ENCODE measurements around the gene AKR1E2. TPM values are rescaled to one million over a fixed set of nuclear protein-coding genes. Genes with fewer than 3 reads are reported as not detected.

Gene AKR1E2
- total RNA-seq, 1 experiment from 2014 or later = 112 TPM

GRCh38 chr10:4835494-4835918 lies 9.5 kb downstream of the AKR1E2 start:
- in situ Hi-C loops (cut with HindIII; ENCODE audit: low pct_unique_long_range_greater_than_20kb, low sequenced_read_pairs) = loop anchor here (25.0 kb wide), 1 partner anchor 602 kb away; no protein-coding TSS in a partner anchor
- DNase-seq (ENCODE audit: low read depth) = no peak

DNA sequence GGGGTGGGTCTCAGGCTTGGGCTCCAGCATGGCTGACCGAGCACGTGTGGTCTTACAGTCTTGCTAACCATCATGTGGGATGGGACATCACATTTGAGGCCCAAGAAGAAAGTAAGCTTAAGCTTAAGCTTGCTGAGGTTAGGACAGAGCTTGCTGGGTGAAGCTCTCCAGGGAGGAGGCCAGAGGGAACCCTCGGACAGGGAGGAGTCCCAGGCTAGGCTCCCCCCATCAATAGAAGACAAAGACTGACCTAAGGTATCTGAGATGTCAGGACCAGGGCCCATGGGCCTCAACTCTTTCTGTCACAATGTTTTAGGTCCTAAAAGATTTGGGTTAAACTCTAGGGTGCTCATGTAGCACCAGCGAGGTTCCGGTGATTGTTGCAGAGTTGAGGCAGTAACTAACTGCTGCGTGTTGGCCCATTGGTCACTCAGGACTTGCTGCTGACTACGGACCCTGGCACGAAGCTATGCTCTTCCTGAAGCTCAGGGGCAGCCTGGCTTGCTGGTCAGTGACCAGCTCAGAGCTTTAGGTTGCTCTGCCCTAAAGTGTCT lies 10.5 kb downstream of the AKR1E2 start:
- in situ Hi-C loops (cut with HindIII; ENCODE audit: low pct_unique_long_range_greater_than_20kb, low sequenced_read_pairs) = loop anchor here (25.0 kb wide), 1 partner anchor 601 kb away; no protein-coding TSS in a partner anchor
- no peak for DNase-seq (ENCODE audit: low read depth)

DNA sequence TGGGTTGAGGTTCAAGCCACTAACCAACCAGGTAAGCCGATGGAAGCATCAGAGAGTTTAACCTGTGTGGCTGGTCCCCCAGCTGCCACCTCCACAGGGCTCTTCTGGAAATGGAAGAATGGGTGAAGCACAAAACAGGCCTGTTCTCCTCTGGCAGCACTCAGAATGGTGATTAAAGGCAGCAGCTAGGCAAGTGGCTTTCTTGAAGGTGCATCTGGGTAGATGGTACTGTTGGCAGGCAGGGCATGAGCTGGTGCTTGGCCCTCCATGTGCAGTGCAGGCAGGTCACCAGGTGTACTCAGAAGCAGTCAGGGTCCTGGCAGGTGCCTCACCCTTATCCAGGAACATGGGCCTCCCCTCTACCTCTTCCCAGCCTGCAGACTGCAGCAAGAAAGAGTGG lies 11.5 kb downstream of the AKR1E2 start:
- no peak for DNase-seq (ENCODE audit: low read depth)
- in situ Hi-C loops (cut with HindIII; ENCODE audit: low pct_unique_long_range_greater_than_20kb, low sequenced_read_pairs) = loop anchor here (25.0 kb wide), 1 partner anchor 600 kb away; no protein-coding TSS in a partner anchor

- in situ Hi-C loops (cut with HindIII; ENCODE audit: low pct_unique_long_range_greater_than_20kb, low sequenced_read_pairs) = loop anchor here (25.0 kb wide), 1 partner anchor 599 kb away; no protein-coding TSS in a partner anchor
- no peak for DNase-seq (ENCODE audit: low read depth)
These were observed 12.7 kb downstream of the AKR1E2 start for GRCh38 chr10:4838743-4839142.

GRCh38 chr10:4839353-4839752 lies 13.3 kb downstream of the AKR1E2 start:
- DNase-seq (ENCODE audit: low read depth) = no peak
- in situ Hi-C loops (cut with HindIII; ENCODE audit: low pct_unique_long_range_greater_than_20kb, low sequenced_read_pairs) = loop anchor here (25.0 kb wide), 1 partner anchor 598 kb away; no protein-coding TSS in a partner anchor

DNA sequence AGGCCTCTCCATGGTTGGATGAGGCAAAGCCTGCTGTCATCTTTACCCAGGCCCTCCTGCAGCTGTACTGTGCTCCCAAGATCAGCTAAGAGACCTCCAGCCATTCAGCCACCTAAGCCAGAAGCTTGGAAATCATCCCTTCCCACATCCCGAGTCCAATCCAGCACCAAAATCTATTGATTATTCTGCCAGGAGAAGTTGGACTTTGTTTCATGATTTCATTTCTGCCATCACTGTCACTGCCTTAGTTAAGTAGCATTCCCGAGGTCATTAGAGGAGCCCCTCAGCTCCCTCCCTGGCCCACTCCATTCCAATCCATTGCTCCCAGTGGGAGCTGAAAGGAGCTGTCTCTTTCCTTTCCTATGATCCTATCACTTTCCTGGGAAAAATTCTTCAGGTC lies 14.1 kb downstream of the AKR1E2 start:
- in situ Hi-C loops (cut with HindIII; ENCODE audit: low pct_unique_long_range_greater_than_20kb, low sequenced_read_pairs) = loop anchor here (25.0 kb wide), 1 partner anchor 597 kb away; no protein-coding TSS in a partner anchor
- no peak for DNase-seq (ENCODE audit: low read depth)

GRCh38 chr10:4843525-4844180 lies 17.6 kb downstream of the AKR1E2 start:
- in situ Hi-C loops (cut with HindIII; ENCODE audit: low pct_unique_long_range_greater_than_20kb, low sequenced_read_pairs) = loop anchor here (25.0 kb wide), 1 partner anchor 594 kb away; no protein-coding TSS in a partner anchor
- no peak for DNase-seq (ENCODE audit: low read depth)

- in situ Hi-C loops (cut with HindIII; ENCODE audit: low pct_unique_long_range_greater_than_20kb, low sequenced_read_pairs) = loop anchor here (25.0 kb wide), 1 partner anchor 592 kb away; no protein-coding TSS in a partner anchor
These were observed 18.9 kb downstream of the AKR1E2 start for GRCh38 chr10:4844864-4845263.

GRCh38 chr10:4845766-4846165 lies 19.8 kb downstream of the AKR1E2 start:
- in situ Hi-C loops (cut with HindIII; ENCODE audit: low pct_unique_long_range_greater_than_20kb, low sequenced_read_pairs) = loop anchor here (25.0 kb wide), 1 partner anchor 592 kb away; no protein-coding TSS in a partner anchor
- no peak for DNase-seq (ENCODE audit: low read depth)

More at GRCh38 chr10:4844864-4845263, 18.9 kb downstream of the AKR1E2 start:
- DNase-seq (ENCODE audit: low read depth) = no peak

GRCh38 chr10:4846775-4847174 lies 20.8 kb downstream of the AKR1E2 start:
- in situ Hi-C loops (cut with HindIII; ENCODE audit: low pct_unique_long_range_greater_than_20kb, low sequenced_read_pairs) = loop anchor here (25.0 kb wide), 1 partner anchor 591 kb away; no protein-coding TSS in a partner anchor

GRCh38 chr10:4847561-4848355 lies 21.8 kb downstream of the AKR1E2 start:
- in situ Hi-C loops (cut with HindIII; ENCODE audit: low pct_unique_long_range_greater_than_20kb, low sequenced_read_pairs) = loop anchor here (25.0 kb wide), 1 partner anchor 590 kb away; no protein-coding TSS in a partner anchor
- peak; percentile 95 for DNase-seq (ENCODE audit: low read depth)

More at GRCh38 chr10:4846775-4847174, 20.8 kb downstream of the AKR1E2 start:
- DNase-seq (ENCODE audit: low read depth) = no peak

GRCh38 chr10:4848356-4849041 lies 22.5 kb downstream of the AKR1E2 start:
- DNase-seq (ENCODE audit: low read depth) = no peak
- in situ Hi-C loops (cut with HindIII; ENCODE audit: low pct_unique_long_range_greater_than_20kb, low sequenced_read_pairs) = loop anchor here (25.0 kb wide), 1 partner anchor 589 kb away; no protein-coding TSS in a partner anchor

GRCh38 chr10:4849042-4849402 lies 23.0 kb downstream of the AKR1E2 start:
- DNase-seq (ENCODE audit: low read depth) = no peak
- in situ Hi-C loops (cut with HindIII; ENCODE audit: low pct_unique_long_range_greater_than_20kb, low sequenced_read_pairs) = loop anchor here (25.0 kb wide), 1 partner anchor 588 kb away; no protein-coding TSS in a partner anchor

DNA sequence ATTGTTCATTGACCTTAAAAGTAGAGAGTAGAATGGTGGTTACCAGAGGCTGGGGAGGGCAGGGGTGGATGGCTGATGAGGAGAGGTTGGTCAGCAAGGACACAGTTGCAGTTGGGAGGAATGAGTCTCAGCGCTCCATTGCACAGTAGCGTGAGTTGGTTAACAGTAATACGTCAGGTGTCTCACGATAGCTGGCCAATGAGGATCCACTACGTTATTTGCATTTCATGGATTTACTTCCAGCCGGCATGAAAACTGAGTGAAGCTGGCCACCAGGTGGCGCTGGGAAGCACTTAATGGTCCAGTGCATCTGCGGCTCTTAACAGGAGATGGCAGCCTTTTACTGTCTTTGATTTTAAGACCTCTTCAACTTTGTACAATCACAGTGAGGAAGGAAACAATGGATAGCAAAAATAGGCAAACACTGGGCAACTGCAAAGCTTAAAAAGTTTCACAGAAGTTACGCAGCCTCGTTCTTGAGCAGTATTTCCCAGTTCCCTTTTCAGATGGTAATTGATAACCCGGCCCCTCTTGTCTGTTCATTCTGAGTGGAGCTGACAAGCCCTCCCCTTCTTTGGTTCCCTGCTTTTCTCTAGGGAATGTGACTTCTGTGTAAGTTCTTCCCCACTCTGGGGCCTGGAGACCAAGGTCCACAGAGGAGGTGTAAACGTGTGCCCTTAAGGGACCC lies 23.7 kb downstream of the AKR1E2 start:
- in situ Hi-C loops (cut with HindIII; ENCODE audit: low pct_unique_long_range_greater_than_20kb, low sequenced_read_pairs) = loop anchor here (25.0 kb wide), 1 partner anchor 588 kb away; no protein-coding TSS in a partner anchor
- DNase-seq (ENCODE audit: low read depth) = peak; percentile 98

GRCh38 chr10:4850397-4850796 lies 24.4 kb downstream of the AKR1E2 start:
- in situ Hi-C loops (cut with HindIII; ENCODE audit: low pct_unique_long_range_greater_than_20kb, low sequenced_read_pairs) = no loop called here
- no peak for DNase-seq (ENCODE audit: low read depth)

DNA sequence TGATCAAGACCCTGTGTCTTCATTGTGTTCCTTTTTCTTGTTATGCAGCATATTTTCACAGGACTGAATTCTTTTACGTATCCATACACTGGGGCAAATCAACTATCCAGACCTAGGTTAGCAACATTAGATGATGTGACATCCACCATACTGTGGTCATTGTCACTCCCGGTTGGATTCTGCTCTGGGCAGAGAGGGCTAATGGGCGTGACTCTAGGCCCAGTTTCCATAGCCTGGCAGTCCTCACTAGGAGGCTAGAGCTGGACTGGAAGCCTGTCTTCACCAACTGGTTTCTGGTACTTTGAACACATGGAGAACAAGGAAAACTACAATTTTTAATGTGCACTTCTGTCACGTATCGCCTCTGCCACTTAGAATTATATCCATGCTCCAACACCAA lies 25.2 kb downstream of the AKR1E2 start:
- DNase-seq (ENCODE audit: low read depth) = no peak
- in situ Hi-C loops (cut with HindIII; ENCODE audit: low pct_unique_long_range_greater_than_20kb, low sequenced_read_pairs) = no loop called here

- in situ Hi-C loops (cut with HindIII; ENCODE audit: low pct_unique_long_range_greater_than_20kb, low sequenced_read_pairs) = no loop called here
- DNase-seq (ENCODE audit: low read depth) = no peak
These were observed 25.8 kb downstream of the AKR1E2 start for GRCh38 chr10:4851846-4852245.
